ENCODE results near the gene MBD6. TPM values are rescaled to one million over a fixed set of nuclear protein-coding genes. Genes with fewer than 3 reads are reported as not detected.

The MBD6 gene
- total RNA-seq, 6 donors from 2014 or later = 25.1 to 184 (median 94.7) TPM

GRCh38 chr12:57551637-57552305 is 29.1 kb downstream of the MBD6 start:
- H3K27me3 ChIP-seq = peaks cover 0 to 18% (median 10%) of the 10 kb centered on the region in 4 donors

DNA sequence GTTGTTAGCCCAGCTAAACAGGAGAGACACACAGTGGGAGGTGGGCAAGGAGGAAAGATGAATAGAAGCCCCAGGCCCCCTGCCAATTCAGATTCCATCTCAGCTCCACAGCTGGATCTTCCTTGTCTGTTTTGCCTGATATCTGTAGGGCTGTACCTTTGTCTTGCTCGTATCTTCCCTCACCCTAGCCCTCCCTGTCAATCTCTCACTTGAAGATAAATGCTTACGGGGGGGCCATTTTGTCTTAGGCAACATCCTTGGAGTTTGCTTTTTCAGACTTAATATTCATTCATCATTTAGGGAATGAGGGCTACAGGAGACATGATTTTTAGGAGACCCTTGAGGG is 29.7 kb downstream of the MBD6 start:
- no peak for ATAC-seq (ENCODE audit: low FRiP score in 2 of 2)
- H3K4me3 ChIP-seq = no peak overlapping the region
- TF ChIP-seq POLR2AphosphoS5 (IDR thresholded peaks at IDR 0.05) = no peak
- no peak for TF ChIP-seq POLR2A (IDR thresholded peaks at IDR 0.05)
- TF ChIP-seq, protein P1, sequence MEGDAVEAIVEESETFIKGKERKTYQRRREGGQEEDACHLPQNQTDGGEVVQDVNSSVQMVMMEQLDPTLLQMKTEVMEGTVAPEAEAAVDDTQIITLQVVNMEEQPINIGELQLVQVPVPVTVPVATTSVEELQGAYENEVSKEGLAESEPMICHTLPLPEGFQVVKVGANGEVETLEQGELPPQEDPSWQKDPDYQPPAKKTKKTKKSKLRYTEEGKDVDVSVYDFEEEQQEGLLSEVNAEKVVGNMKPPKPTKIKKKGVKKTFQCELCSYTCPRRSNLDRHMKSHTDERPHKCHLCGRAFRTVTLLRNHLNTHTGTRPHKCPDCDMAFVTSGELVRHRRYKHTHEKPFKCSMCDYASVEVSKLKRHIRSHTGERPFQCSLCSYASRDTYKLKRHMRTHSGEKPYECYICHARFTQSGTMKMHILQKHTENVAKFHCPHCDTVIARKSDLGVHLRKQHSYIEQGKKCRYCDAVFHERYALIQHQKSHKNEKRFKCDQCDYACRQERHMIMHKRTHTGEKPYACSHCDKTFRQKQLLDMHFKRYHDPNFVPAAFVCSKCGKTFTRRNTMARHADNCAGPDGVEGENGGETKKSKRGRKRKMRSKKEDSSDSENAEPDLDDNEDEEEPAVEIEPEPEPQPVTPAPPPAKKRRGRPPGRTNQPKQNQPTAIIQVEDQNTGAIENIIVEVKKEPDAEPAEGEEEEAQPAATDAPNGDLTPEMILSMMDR (IDR thresholded peaks at IDR 0.05) = no peak
- TF ChIP-seq EP300 (IDR thresholded peaks at IDR 0.05) = no peak

More at GRCh38 chr12:57551637-57552305, 29.1 kb downstream of the MBD6 start:
- WGBS, 2 donors = 78 to 90% methylated on average over 3 of the region's 3 CpGs
- H3K4me1 ChIP-seq = peaks cover 9 to 21% (median 12%) of the 10 kb centered on the region in 4 donors
- TF ChIP-seq POLR2A (IDR thresholded peaks at IDR 0.05) = no peak
- TF ChIP-seq EP300 (IDR thresholded peaks at IDR 0.05) = no peak
- TF ChIP-seq POLR2AphosphoS5 (IDR thresholded peaks at IDR 0.05) = no peak
- TF ChIP-seq, protein P1 (IDR thresholded peaks at IDR 0.05) = no peak
- no peak overlapping the region for H3K27ac ChIP-seq
- H3K9me3 ChIP-seq = no peaks in the 10 kb centered on the region
- no peaks in the 10 kb centered on the region for H3K36me3 ChIP-seq
- ATAC-seq (ENCODE audit: low FRiP score in 2 of 2) = no peak
- DNase-seq = no peak
- no peak overlapping the region for H3K4me3 ChIP-seq

DNA sequence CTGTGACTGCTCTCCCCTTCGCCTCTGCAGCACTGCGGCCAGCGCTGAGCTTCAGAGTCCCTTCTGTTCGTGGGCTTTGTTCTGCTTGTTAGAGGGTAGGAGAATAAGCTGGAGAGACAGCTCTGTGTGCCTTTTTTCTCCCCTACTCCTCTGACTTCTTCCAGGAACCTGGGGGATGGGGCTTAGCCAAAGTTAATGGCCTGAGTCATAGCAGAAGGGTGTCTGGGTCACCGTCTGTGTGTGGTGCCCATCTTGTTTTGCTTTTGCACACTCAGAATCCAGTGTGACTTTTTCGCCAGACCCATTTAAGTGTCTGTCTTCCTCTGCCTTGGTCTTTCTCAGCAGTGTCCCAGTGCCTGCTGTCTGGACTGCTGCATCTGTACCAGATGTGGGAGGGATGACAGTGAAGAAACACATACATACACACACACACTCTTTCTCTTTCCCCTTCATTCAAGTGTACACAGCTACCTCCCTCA is 30.2 kb downstream of the MBD6 start:
- H3K4me1 ChIP-seq = peaks cover 7 to 15% (median 10%) of the 10 kb centered on the region in 4 donors
- 70 to 76% methylated on average over 6 of the region's 6 CpGs for WGBS, 2 donors
- no peak for ATAC-seq (ENCODE audit: low FRiP score in 2 of 2)
- H3K27me3 ChIP-seq = peaks cover 0 to 18% (median 10%) of the 10 kb centered on the region in 4 donors
- H3K27ac ChIP-seq = no peak overlapping the region
- no peaks in the 10 kb centered on the region for H3K36me3 ChIP-seq
- H3K9me3 ChIP-seq = no peaks in the 10 kb centered on the region
- TF ChIP-seq POLR2AphosphoS5 (IDR thresholded peaks at IDR 0.05) = no peak
- no peak for TF ChIP-seq EP300 (IDR thresholded peaks at IDR 0.05)
- no peak for TF ChIP-seq POLR2A (IDR thresholded peaks at IDR 0.05)
- TF ChIP-seq, protein P1 (IDR thresholded peaks at IDR 0.05) = no peak
- DNase-seq = no peak
- no peak overlapping the region for H3K4me3 ChIP-seq

More for the DNA sequence above, 29.7 kb downstream of the MBD6 start:
- DNase-seq = no peak
- peaks cover 0 to 18% (median 10%) of the 10 kb centered on the region in 4 donors for H3K27me3 ChIP-seq
- 87 to 89% methylated on average over 2 of the region's 2 CpGs for WGBS, 2 donors
- peaks cover 9 to 19% (median 11%) of the 10 kb centered on the region in 4 donors for H3K4me1 ChIP-seq
- H3K36me3 ChIP-seq = no peaks in the 10 kb centered on the region
- H3K27ac ChIP-seq = no peak overlapping the region
- no peaks in the 10 kb centered on the region for H3K9me3 ChIP-seq

DNA sequence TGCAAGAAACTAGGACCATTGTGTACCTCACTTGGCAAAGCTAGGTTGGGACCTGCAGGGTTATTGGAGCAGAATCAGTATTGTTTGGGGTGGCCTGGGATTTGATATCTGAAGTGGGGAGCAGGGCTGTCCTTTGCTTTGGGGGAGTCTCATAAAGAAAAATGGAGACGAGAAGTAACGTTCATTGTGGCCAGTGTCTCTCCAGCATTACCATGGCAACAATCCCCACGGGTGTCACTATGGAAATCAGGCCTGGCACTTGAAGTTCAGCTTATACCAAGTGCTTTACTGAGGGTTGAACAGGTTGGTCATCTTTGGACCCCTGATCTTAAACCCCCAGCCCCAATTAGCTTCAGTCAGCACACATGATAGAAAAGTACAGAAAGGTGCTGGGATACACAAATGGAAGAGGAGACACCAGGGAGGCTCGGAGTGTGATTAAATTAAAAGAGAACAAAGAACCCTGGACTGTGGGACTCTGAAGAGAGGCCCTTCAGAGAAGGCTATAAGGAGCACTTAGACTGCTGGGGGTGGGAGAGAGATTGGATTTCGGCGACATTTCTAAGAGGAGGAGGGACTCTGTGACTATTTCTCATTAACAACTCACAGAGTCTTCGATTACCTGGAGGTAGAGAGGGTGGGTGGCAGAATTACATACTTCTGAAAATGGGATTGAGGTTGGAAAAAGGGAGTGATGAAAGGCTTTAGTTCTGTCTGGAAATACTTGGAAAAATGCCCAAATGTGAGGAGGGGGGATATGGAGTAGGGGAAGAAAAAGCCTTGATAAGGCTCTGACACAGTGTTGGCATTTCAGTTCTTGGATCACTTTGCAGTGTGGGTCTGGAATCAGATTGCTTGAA is 30.9 kb downstream of the MBD6 start:
- H3K27me3 ChIP-seq = peaks cover 0 to 18% (median 10%) of the 10 kb centered on the region in 4 donors
- TF ChIP-seq, protein P1 (IDR thresholded peaks at IDR 0.05) = no peak
- TF ChIP-seq EP300 (IDR thresholded peaks at IDR 0.05) (no peak), POLR2AphosphoS5 (IDR thresholded peaks at IDR 0.05) (no peak), POLR2A (IDR thresholded peaks at IDR 0.05) (no peak)

More for the DNA sequence above, 30.9 kb downstream of the MBD6 start:
- no peaks in the 10 kb centered on the region for H3K36me3 ChIP-seq
- peaks cover 7 to 15% (median 10%) of the 10 kb centered on the region in 4 donors for H3K4me1 ChIP-seq
- DNase-seq (no peak), ATAC-seq (ENCODE audit: low FRiP score in 2 of 2) (no peak)
- H3K4me3 ChIP-seq = no peak overlapping the region
- 62 to 63% methylated on average over 7 of the region's 7 CpGs for WGBS, 2 donors
- H3K9me3 ChIP-seq = no peaks in the 10 kb centered on the region
- H3K27ac ChIP-seq = no peak overlapping the region

Data from upper lobe of left lung (tissue), 6 donors.